Activated naive CD4-positive, alpha-beta T cell treated with anti-CD3 and anti-CD28 coated beads, Interleukin-2, amount 50 U/mL, for 24 hours (primary cell): ENCODE data around the gene HRH3.

Experiments used
- H3K27ac Mint-ChIP-seq: one replicate; pipeline ENCODE4 v1.8.0; 2021; ENCODE audit warnings: mild to moderate bottlenecking, mixed read lengths
- H3K27me3 Mint-ChIP-seq: one replicate; pipeline ENCODE4 v1.8.0; 2021; ENCODE audit warnings: mixed read lengths
- H3K36me3 Mint-ChIP-seq: one replicate; pipeline ENCODE4 v1.8.0; 2021; ENCODE audit warnings: mixed read lengths
- H3K4me1 Mint-ChIP-seq: one replicate; pipeline ENCODE4 v1.8.0; 2021; ENCODE audit warnings: mixed read lengths
- H3K4me3 Mint-ChIP-seq: one replicate; pipeline ENCODE4 v1.8.0; 2021; ENCODE audit warnings: mild to moderate bottlenecking, mixed read lengths
- H3K9me3 Mint-ChIP-seq: one replicate; pipeline ENCODE4 v1.8.0; 2021; ENCODE audit warnings: mixed read lengths

HRH3 gene

GRCh38 chr20:62237514-62237800 lies 17.4 kb upstream of the HRH3 start:
- peaks cover 4% of the 10 kb centered on the region for H3K27me3 Mint-ChIP-seq
- H3K4me3 Mint-ChIP-seq: peak overlapping the region; percentile 73
- H3K36me3 Mint-ChIP-seq: no peaks in the 10 kb centered on the region
- no peak overlapping the region for H3K27ac Mint-ChIP-seq
- H3K9me3 Mint-ChIP-seq: no peaks in the 10 kb centered on the region
- peaks cover 36% of the 10 kb centered on the region for H3K4me1 Mint-ChIP-seq

DNA sequence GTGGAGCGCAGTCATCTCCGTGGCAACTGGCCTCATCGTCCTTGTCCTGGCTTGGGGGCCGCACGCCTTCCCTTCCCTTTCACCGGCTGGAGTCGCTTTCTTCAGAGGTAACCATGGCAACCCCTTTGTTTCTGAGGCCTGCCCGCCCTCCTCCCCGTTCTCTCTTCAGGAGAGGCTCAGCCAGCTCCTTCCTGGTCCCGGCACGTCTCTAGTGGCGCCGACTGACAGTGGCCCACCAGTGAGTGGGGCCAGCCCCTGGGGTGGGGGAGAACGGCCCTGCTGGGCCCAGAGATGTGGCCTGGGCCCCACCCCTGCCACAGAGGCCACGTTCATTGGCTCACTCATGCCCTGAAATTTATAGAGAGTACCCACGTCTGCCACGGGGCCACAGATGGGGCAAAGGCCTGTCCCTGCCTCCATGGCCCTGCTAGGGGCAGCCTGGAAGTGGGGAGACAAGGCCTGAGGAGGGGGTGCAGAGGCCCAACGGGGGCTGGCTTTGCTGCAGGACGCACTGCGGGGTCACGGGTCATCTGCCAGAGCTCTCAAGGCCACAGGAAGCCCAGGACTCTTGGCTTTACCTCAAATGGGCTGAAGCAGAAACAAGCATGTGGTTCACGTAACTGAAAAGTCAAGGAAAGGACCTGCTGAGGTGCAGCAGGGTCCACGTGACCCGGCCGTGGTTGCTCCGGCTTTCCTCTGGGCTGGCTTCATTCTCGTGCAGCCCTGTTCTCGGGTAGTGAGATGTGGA lies 16.9 kb upstream of the HRH3 start:
- no peaks in the 10 kb centered on the region for H3K9me3 Mint-ChIP-seq
- H3K27me3 Mint-ChIP-seq: peaks cover 4% of the 10 kb centered on the region
- H3K27ac Mint-ChIP-seq: no peak overlapping the region
- H3K36me3 Mint-ChIP-seq: no peaks in the 10 kb centered on the region
- H3K4me3 Mint-ChIP-seq: no peak overlapping the region
- H3K4me1 Mint-ChIP-seq: peaks cover 32% of the 10 kb centered on the region

DNA sequence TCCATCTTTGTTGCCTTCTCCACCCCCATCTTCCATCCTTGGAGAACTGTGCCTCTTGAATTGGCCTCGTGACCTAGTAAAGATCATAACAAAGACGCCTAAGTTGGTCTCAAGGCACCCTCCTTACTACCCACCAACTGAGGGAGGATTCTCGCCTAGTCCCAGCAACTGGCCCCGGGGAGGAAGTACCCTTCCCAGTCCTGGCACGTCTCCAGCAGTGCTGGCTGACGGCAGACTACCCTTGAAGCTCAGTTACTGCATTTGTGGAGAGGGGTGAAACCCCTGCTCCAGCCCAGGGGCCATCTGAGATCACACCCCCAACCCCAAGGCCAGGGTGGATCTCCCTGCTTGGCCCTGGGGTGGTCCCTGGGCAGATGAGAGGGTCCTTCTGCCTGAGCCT lies 16.1 kb upstream of the HRH3 start:
- Mint-ChIP-seq H3K9me3 (no peaks in the 10 kb centered on the region), H3K4me1 (peaks cover 25% of the 10 kb centered on the region), H3K4me3 (no peak overlapping the region), H3K36me3 (no peaks in the 10 kb centered on the region), H3K27me3 (peaks cover 4% of the 10 kb centered on the region), H3K27ac (no peak overlapping the region)

DNA sequence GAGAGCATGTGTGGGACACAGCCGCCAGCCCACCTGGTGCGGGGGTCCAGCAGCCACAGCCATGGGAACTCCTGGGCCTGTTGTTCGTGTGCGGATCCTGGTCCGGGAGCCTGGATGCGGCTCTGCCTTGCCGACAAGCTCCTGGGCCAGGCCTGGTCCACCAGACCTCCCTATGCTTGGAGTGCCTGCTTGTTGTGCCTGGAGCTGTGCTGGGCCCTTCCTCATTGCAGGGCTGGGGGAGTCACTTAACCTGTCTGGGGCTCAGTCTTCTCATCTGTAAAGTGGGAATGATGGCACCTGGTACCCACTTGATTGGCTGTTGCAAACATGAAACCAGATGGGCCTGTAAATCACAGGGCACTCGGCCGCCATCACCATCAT lies 15.7 kb upstream of the HRH3 start:
- Mint-ChIP-seq H3K9me3 (no peaks in the 10 kb centered on the region), H3K27me3 (peaks cover 4% of the 10 kb centered on the region), H3K4me3 (no peak overlapping the region)

GRCh38 chr20:62235001-62235776 lies 15.1 kb upstream of the HRH3 start:
- no peak overlapping the region for H3K4me3 Mint-ChIP-seq
- H3K27me3 Mint-ChIP-seq: peaks cover 4% of the 10 kb centered on the region
- no peak overlapping the region for H3K27ac Mint-ChIP-seq
- H3K9me3 Mint-ChIP-seq: no peaks in the 10 kb centered on the region
- peaks cover 15% of the 10 kb centered on the region for H3K4me1 Mint-ChIP-seq
- no peaks in the 10 kb centered on the region for H3K36me3 Mint-ChIP-seq

More for the DNA sequence above, 15.7 kb upstream of the HRH3 start:
- Mint-ChIP-seq H3K4me1 (peaks cover 21% of the 10 kb centered on the region), H3K36me3 (no peaks in the 10 kb centered on the region), H3K27ac (no peak overlapping the region)

DNA sequence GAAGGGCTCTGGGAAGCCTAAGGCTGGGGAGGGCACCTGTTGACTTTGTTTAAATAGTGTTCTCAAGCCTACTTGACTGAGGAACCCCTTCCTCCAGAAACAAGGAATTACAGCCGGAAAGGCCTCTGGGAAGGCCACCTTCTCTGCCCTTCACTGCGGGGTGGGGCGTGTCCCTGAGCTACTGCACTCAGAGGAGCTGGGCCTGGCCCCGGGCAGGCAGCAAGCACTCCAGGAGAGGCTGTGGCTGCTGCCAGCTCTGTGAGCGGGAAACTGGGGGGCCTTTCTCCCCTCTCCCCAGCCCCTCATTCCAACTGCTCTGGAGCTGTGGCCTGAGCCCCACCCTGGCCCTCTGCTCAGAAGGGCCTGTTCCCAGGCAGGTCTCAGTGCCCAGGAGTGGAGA lies 14.3 kb upstream of the HRH3 start:
- H3K27me3 Mint-ChIP-seq: peaks cover 4% of the 10 kb centered on the region
- no peaks in the 10 kb centered on the region for H3K36me3 Mint-ChIP-seq
- H3K9me3 Mint-ChIP-seq: no peaks in the 10 kb centered on the region
- H3K4me1 Mint-ChIP-seq: peaks cover 8% of the 10 kb centered on the region
- no peak overlapping the region for H3K4me3 Mint-ChIP-seq
- H3K27ac Mint-ChIP-seq: no peak overlapping the region

GRCh38 chr20:62233684-62234083 lies 13.6 kb upstream of the HRH3 start:
- Mint-ChIP-seq H3K4me3 (no peak overlapping the region), H3K36me3 (no peaks in the 10 kb centered on the region), H3K4me1 (peaks cover 7% of the 10 kb centered on the region), H3K27ac (no peak overlapping the region), H3K27me3 (peaks cover 4% of the 10 kb centered on the region), H3K9me3 (no peaks in the 10 kb centered on the region)

DNA sequence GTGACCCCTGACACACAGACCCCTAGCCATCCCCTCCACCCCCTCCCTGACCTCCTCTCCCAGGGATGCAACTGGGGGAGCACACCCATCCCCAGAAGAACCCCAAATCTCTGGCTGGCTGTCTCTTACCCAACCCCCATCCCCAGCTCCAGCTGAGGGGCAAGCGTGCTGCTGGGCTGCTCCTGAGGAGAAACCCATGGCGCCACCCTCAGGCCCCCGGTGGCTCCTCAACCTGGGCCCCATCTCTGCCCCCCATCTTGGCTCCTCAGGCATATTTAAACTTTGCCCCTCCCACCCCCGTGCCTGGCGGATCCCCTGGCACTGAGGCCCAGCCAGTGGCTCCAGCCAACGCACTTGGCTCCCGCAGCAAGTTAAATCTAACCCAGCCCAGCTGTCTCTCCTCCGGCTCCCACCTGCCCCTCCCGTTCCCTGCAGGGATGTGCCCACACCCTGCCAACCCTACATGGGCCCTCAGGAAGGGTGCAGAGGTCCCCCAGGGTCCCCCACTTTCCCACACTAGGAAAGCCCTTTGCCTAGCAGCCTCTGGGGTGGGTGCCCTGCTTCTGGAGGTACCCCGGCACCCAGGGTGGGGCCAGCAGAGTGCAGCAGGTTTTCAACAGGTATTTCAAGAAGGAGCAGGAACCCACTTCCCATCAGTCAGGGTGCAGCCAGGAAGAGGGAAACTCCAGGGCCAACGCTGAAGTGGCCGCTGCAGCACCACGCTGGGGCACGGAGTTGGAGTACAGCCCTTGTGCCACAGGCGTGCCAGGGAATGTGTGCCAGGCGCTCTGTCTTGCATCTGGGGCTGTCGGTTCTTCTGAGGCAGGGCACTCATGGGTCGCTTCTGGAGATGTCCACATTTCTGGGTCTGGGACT lies 12.9 kb upstream of the HRH3 start:
- no peaks in the 10 kb centered on the region for H3K36me3 Mint-ChIP-seq
- peak overlapping the region; percentile 23 for H3K27ac Mint-ChIP-seq
- no peak overlapping the region for H3K4me3 Mint-ChIP-seq
- no peaks in the 10 kb centered on the region for H3K9me3 Mint-ChIP-seq
- peaks cover 4% of the 10 kb centered on the region for H3K27me3 Mint-ChIP-seq
- peaks cover 6% of the 10 kb centered on the region for H3K4me1 Mint-ChIP-seq

DNA sequence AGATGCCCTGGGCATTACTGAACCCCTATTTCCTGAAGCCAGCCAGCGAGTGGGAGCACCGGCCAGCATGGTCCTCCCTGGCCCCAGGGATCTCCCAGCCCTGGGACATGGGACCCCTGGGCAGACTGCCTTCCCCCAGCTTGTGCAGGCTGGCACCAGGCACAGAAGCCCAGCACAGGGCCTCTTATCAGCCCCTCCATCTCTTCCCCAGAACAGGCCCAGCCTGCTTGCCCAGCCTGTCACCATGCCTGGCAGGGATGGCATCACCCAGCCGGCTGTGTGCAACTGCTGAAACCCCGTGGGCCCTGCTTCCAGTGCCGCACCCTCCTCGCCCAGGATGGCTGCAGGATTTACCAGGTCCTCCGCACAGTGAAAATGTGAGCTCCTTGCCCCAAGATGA lies 12.1 kb upstream of the HRH3 start:
- H3K27ac Mint-ChIP-seq: no peak overlapping the region

DNA sequence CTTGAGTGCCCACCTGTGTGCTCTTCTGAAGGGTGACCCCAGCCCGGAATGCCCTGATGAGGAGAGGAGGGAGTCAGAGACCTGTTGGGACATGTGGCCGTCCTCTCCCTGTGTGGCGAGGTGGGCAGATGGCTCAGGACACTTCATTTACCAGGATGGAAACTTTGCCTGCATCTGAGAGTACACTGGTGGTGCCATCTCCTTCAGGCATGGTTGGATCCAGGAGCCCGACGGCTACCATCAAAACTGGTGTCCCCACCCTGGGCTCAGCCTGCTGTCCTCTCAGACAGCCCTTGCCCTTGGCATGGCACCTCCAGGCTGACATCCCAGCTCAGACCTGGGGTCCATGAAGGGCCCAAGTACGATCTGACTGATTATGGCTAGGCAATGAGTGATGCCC lies 11.2 kb upstream of the HRH3 start:
- H3K4me1 Mint-ChIP-seq: no peaks in the 10 kb centered on the region
- no peak overlapping the region for H3K4me3 Mint-ChIP-seq
- no peaks in the 10 kb centered on the region for H3K9me3 Mint-ChIP-seq
- no peak overlapping the region for H3K27ac Mint-ChIP-seq
- no peaks in the 10 kb centered on the region for H3K36me3 Mint-ChIP-seq
- peaks cover 6% of the 10 kb centered on the region for H3K27me3 Mint-ChIP-seq

More for the DNA sequence above, 12.1 kb upstream of the HRH3 start:
- peaks cover 4% of the 10 kb centered on the region for H3K27me3 Mint-ChIP-seq
- no peaks in the 10 kb centered on the region for H3K36me3 Mint-ChIP-seq
- H3K9me3 Mint-ChIP-seq: no peaks in the 10 kb centered on the region
- H3K4me3 Mint-ChIP-seq: no peak overlapping the region
- H3K4me1 Mint-ChIP-seq: no peaks in the 10 kb centered on the region

DNA sequence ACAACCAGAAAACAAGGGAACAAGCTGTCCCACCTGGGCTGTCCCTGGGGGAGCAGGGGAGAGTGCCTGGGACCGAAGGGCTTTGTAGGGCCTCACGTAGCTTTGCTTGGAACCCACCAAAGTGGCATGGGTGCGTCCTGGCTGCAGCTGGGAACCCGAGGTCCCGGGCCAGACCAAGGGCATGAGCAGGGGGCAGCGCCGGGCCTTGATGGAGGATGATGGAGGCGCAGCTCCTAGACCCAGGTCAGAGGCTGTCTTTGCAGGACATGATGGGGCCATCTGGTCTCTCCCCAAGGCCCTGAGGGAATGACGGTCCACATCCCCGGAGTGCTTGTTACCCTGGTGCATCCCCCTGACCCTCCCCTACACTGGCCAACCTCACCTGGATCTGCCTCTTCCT lies 10.6 kb upstream of the HRH3 start:
- no peaks in the 10 kb centered on the region for H3K9me3 Mint-ChIP-seq
- H3K27me3 Mint-ChIP-seq: peaks cover 4% of the 10 kb centered on the region
- H3K36me3 Mint-ChIP-seq: no peaks in the 10 kb centered on the region
- no peak overlapping the region for H3K4me3 Mint-ChIP-seq
- H3K27ac Mint-ChIP-seq: no peak overlapping the region
- H3K4me1 Mint-ChIP-seq: no peaks in the 10 kb centered on the region

DNA sequence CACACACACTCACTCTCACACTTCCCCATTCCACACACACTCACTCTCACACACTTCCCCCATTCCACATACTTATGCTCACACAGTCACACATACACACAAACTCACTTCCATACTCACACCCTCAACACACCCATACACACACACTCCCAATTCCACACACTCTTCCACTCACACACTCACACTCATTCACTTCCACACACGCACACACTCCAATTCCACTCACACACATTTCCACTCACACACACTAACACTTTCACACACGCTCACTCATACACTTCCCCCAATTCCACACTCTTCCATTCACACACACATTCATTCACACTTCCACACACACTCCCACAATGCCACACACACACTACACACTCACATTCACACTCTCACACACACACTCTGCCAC lies 10.2 kb upstream of the HRH3 start:
- Mint-ChIP-seq H3K27ac (no peak overlapping the region), H3K27me3 (peaks cover 4% of the 10 kb centered on the region), H3K4me3 (no peak overlapping the region), H3K36me3 (no peaks in the 10 kb centered on the region), H3K9me3 (no peaks in the 10 kb centered on the region), H3K4me1 (no peaks in the 10 kb centered on the region)

- no peaks in the 10 kb centered on the region for H3K36me3 Mint-ChIP-seq
- H3K27ac Mint-ChIP-seq: no peak overlapping the region
- H3K4me1 Mint-ChIP-seq: no peaks in the 10 kb centered on the region
- no peaks in the 10 kb centered on the region for H3K9me3 Mint-ChIP-seq
- H3K4me3 Mint-ChIP-seq: no peak overlapping the region
- H3K27me3 Mint-ChIP-seq: peaks cover 6% of the 10 kb centered on the region
Observed at GRCh38 chr20:62229667-62230066, 9.6 kb upstream of the HRH3 start.

DNA sequence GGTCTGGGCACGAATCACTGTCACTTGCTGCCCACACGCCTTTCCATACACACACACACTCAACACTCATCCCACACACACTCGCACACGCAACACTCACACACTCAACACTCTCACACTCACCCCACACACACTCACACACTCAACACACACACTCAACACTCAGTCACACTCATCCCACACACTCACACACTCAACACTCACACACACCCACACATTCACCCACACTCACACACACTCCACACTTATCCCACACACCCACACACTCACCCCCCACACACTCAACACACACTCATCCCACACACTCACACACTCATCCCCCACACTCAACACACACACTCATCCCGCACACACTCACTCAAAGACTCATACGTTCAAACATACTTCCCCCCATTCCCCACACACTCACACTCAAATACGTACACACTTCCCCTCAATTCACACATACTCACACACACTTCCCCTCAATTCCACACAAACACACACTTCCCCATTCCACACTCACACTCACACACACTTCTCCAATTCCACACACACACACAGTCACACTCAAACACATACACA lies 9.0 kb upstream of the HRH3 start:
- Mint-ChIP-seq H3K9me3 (no peaks in the 10 kb centered on the region), H3K36me3 (no peaks in the 10 kb centered on the region), H3K27ac (no peak overlapping the region), H3K4me3 (no peak overlapping the region), H3K4me1 (no peaks in the 10 kb centered on the region), H3K27me3 (peaks cover 11% of the 10 kb centered on the region)

- Mint-ChIP-seq H3K27ac (no peak overlapping the region), H3K27me3 (peaks cover 9% of the 10 kb centered on the region), H3K9me3 (no peaks in the 10 kb centered on the region), H3K4me3 (no peak overlapping the region), H3K4me1 (no peaks in the 10 kb centered on the region), H3K36me3 (no peaks in the 10 kb centered on the region)
Observed at GRCh38 chr20:62227977-62228958, 8.2 kb upstream of the HRH3 start.
